DMS53 treated with DMSO at 0.1 percent for 48 hours (cell line): ENCODE results near the gene COG6.
A peak's percentile ranks its signal among the peaks of the same experiment; 100 is the strongest.

Experiments used
- DNase-seq: peaks from one replicate; lab custom pipeline; 2025; ENCODE audit not compliant: unreplicated experiment; lab: John Stamatoyannopoulos, UW

Gene COG6

DNA sequence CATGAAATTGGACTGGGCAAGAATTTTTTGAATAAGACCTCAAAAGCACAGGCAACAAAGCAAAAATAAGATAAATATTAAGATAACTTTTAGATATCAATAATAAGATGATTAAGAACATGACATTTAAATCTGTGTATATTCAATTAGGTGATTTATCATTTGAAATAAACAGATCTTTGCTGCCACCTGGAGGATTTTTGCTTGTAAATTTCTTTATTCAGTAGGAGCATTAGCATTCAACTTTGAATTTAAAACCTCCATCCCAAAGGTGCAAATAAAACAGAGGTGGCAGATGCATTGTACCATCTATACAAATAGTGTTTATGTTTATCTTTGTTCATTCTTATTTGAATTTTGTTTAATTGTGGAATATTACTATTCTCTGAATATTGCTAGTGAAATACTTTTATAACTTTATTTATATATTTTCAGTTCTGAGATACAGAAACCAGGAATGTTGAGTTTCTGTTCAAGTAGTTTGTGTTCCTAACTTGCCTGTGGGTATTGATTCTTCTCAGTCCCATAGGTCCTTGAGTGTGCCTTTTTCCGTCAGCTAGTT lies 20.9 kb downstream of the COG6 start:
- DNase-seq, result peak; percentile 41

DNA sequence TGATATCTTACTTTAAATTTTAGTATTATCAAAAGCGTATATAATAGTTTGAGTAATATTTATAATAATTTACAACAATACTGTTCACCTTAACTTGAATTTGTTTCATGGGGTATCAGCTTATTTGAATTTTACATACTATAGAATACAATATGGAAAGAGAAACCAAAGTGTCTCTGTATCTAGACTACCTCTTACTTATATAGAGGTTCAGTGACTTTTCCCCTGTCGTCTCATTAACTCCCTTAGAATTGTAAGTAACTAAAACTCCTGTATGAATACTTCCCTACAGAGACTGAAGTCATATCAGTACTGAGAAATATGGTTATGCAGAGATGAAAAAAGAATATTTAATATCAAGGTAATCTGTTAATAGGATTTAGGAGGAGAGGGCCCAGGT lies 26.8 kb downstream of the COG6 start:
- no peak for DNase-seq

DNA sequence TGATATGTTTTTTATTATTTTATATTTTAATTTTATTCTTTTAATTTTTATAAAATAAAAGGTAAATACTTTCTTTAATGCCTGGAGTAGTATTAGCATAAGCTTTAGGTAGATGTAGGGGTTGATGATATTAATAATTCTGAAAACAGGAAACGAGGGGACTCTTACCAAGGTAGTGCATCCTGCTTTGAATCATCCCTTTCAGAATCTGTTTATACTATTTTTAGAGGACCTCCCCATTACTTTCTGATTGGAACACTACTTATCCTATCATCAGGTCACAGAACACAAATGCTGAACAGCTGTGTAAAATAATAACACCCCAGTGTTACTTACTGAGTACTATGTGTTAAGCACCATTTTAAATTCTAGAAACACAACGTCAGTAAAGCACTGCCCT lies 27.3 kb downstream of the COG6 start:
- no peak for DNase-seq

DNA sequence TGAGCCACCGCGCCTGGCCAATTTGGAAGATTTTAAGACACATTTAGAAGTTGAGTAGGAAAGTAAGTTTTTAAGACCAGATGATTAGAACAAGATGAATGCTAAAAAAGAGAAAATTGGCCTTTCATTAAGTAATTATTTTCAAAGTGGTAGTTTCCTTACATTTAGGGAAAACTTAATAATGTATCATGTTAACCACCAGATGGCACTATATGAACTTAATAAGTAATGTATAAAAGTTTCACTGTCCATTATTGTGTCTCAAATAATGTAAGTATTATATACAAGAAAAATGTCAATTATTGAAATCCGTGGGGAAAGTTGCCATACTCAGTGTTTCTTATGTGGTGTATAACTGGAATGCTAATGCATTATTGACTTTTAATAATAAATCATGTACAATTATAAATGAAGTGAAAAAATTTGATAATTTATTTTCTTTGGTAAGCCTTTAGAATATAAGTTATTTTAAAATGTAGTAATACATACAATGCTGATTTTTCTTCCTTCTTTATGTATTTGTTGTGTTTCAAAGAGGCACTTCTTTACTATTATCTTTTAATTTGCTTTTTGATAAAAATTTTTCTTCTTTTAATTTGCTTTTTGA lies 29.2 kb downstream of the COG6 start:
- peak; percentile 59 for DNase-seq

DNA sequence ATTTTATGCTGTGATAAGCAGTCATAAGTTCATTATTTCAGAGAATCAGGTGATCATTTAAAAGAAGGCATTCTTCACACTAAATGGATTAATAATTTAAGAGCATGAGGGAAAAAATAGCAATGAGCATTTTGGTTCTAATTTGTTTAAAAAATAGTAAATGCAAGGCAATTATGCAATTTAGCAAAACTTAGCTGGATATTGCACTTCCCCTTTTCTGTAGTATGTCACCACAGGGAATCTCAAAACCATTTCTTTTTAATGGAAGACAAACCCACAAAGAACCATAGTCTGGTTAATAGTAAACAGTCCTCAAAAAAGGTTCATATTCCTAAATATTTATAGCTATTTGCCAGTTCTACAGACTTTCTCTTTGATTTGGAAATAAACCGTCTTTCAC lies 30.2 kb downstream of the COG6 start:
- DNase-seq, result no peak

DNA sequence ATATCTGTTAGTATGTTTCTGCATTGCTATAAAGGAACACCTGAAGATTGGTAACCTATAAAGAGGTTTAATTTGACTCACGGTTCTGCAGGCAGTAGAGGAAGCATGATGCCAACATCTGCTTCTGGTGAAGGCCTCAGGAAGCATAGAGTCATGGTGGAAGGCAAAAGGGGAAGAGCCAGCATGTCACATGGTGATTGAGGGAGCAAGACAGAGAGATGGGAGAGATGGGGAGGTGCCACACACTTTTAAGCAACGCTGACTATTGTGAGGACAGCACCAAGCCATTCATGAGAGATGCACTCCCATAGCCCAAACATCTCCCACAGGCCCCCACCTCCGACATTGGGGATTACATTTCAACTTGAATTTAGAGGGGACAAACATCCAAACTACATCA lies 32.8 kb downstream of the COG6 start:
- no peak for DNase-seq

DNA sequence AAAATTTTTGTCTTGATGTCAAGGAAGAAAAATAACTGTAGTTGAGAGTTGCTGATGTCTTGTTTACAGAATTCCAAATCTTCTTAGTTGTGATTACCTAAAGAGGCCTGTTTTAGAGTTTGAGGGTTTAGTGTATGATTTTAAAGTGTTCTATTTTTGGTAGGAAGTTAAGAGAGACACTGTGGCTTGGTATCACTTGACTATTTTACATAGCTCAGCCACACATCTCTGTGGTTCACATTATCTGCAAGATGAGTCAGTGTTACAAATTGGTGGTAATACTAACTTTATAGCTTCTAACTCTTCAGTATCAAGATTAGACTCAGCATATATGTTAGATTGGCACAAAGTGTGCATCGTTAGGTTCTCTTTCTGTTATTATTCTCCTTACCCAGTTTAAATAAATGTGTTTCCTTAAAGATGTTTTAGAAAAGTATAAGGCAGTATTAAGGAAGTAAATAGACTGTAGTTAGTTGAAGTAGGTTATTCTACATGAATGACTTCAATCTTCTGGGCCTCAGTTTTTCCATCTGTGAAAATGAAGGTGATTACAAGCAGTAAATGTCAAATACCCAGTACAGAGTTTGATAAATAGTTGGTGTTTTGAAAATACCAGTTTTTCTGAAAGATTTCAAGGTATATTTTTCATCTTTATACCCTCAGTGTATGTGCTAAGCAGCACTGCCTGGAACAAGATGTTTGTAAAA lies 33.4 kb downstream of the COG6 start:
- DNase-seq, result no peak

DNA sequence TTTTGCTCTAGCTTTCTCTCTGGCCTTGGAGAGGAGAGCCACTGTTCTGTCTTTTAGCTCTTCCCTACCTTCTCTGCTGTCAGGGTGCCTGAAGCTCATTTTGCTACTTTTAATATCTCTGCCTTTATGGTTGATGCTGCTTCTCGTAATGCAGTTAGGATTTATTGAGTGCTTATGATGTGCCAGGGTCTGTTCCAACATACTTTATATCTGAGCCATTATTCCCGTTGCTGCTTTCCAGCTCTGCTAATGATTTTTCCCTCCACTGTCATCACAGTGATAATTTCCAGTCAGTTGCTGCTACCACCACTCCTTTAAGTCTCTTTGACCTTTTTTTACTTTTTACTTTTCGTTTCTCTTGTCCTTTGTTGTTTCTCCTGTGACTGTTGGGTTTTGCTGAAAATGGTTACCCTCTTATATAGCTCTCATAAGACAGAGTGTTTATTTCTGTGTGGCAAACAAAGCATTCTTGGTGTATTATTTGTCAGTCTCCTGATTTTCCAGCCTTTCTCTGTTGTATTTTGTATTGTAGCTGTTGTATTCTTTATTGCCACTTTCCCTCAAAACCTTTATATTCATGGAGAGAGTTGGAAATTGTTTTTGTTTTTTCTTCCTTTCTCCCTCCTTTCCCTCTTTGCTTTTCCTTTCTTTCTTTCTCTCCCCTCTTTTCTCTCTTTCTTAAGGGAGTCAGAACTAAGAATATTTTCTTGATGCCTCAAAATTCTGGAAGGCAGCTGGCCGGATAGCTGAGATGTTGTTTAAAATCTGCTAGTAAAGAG lies 37.4 kb downstream of the COG6 start:
- DNase-seq, result no peak

DNA sequence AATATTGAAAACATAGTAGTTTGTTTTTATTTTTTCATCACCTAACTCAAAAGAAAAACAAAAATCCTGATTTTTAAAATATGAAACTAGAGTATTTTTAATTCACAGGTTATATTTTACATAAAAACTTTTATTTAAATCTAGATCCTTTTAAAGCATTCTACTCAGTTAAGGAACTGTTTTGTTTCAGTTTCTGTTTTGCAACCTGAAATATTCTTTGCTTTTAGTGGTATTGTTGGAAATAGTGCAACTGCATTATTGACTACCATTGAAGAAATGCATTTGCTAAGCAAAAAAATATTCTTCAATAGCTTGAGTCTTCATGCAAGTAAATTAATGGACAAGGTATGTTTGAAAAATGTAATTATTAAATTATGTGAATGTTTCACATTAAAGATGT lies 43.8 kb downstream of the COG6 start:
- no peak for DNase-seq

DNA sequence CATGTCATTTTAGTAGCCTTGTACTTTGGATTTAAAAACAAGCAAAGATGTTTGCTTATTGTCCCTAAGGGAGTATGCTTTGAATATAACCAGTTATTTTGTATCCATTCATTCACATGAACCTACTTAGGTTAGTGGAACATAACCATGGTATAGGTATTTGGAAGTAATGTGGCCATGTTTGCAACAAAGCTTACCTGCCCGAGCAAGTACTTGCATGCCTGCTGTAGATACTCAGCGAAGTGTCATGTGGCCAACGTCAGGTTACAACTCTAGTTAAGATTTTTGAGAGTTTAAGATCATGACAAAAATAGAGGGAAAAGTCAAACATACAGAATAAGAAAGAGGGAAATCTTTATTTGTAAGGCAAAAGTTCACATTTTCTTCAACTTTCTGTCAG lies 57.2 kb downstream of the COG6 start:
- DNase-seq, result no peak

DNA sequence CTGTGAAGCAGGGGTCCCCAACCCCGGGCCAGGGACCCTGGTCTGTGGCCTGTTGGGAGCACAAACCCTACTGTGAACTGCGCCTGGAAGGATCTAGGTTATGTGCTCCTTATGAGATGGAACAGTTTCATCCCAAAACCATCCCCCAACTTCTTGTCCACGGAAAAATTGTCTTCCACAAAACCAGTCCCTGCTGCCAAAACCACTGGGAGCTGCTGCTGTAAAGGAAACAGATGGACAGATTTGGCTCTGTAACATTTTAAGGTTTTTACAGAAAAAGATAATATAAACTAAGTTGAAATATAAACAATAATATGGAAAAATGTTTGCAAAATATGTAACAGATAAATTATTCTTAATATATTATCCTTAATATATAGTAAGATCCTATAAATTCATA lies 73.7 kb downstream of the COG6 start:
- no peak for DNase-seq

DNA sequence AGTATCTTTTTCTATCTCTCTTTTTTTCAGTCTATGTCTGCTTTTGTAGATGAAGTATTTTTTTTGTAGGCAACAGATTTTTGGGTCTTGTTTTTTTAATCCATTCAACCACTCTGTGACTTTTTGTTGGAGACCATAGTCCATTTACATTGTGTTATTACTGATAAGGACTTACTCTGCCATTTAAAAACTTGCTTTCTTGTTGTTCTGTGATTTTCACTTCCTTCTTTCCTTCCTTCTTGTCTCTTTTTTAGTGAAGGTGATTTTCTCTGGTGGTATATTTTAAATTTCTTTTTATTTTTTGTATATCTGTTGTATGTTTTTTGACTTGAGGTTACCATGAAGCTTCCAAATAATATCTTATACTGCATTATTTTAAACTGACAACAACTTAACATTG lies 79.5 kb downstream of the COG6 start:
- DNase-seq, result no peak

DNA sequence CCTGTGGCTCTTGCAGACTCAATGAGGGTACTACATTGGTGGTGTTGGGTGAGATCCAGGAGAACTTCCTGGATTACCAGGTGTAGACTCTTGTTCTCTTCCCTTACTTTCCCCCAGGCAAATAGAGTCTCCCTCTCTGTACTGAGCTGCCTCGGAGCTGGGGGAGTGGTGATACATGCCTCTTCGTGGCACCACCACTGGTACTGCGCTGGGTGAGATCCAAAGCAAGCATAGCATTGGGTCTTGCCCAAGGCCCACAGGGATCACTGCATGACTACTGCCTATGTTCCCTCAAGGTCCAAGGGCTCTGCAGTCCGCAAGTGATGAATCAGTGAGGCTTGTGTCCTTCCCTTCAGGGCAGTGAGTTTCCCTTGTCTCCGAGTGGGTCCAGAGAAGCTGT lies 81.6 kb downstream of the COG6 start:
- DNase-seq, result no peak

DNA sequence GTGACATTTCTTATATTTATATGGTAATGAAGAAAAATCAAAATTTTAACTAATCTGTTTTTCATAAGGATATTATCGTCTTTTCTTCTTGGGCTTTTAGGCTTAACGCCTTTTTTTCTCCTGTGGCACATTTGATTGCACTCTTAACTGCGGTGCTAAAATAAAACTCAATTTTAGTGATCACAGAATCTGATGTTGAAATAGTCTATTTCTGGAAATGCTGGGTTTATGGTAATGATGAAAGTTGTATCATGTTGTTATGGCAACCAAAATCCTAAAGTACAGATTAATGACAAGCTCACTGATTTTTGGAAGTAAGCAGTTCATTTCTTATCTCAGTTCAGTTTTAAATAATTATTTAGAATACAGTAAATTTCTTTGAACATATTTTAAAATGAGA lies 85.3 kb downstream of the COG6 start:
- DNase-seq, result no peak

DNA sequence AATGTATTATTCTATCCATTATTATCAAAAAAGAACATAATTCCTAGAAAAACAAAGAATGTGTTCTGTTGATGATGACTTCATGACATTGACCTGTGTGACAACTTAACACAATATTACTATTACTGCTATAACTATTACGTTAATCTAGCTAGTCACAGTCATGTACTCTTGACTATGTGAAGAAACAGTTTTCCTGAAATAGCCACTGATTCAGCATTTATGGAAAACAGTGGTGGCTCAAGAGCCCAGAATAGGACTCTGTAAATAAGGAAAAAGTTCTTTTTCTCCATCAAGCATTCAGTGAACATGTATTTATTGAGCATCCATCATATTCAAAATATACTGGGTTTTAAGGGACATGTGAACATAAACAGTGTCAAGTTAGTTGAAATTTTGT lies 93.5 kb downstream of the COG6 start:
- no peak for DNase-seq

DNA sequence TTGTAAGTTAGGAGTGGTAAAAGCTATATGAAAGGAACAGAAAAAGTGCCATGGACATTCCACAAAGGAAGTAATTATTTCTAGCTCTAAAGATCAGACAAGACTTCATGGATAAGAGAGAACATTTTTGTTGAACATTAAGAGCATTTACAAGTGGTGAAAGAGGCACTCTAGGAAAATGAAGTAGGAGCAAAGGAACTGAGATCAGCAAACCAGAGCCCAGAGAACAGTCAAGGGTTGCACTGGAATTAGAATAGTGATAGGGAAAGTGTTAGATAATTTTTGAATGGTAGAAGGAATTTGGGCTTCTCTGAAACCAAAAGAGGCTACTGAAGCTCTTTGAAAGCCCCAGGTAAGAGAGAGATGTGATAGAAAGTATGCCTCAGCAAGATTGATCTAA lies 94.1 kb downstream of the COG6 start:
- DNase-seq, result no peak

DNA sequence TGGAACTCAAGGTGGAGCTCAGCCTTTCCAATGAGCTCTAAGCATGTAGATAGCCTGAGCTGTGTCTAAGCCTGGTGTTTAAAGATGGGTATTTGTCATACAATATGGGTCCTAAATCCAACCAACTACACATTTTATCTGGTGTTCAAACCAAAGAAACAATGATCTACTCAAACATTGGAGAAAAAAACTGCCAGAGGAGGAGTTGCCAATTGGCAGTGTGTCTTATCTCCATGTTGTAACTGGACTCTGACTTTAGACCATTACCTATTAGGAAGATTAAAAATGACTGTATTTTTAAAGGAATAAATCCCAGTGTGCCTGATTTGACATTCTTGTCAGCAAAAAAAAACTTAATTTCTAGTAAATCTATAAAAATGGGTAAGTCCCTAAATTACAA lies 96.3 kb downstream of the COG6 start:
- DNase-seq, result no peak

DNA sequence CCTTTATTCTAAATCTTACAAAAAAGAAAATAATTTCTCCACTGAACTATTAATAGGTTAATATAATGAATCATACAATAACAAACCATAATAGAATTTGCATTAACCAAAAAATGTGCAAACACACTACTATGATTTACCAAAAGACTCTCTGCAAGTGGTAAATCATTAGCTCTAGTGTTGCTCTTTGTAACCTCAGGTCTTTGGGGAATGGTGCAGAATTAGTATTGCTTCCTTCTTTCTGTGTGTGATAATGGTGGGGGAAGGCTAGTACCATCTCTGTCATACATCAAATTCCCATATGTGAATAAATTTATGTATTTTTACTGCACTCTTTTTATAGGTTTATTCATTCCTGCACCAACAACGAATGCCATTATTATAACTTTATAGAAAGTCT lies 105.1 kb downstream of the COG6 start:
- no peak for DNase-seq

DNA sequence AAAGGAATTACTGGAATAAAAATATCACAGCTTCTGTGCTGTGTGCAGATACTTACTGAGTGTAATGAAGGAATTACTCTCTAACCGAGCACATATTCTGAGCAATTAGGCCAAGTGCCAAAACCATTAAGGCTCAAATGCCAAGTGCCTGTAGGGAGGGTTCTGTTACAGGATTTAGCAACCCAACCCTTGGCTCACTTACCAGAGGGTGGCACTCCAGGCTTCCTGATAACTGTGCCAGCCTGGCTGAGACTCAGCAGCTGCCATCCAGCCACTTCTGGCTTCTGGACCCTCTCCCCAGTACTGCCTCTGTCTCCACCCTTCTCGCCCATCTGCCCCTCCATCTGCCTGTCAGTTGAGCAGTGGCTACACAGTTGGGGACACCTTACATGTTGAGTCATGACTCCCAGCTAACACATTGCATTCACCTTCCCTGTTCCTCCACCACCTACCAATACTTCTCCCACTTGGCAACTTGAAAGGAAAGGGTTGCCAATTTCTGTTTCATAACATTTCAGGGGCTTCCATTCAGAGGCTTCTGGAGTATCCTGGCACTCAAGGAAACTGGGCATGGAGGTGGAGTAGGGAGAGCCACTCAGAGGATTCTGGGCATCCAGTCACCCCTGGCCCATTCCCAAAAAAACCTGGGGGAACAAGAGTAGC lies 110.5 kb downstream of the COG6 start:
- DNase-seq, result no peak

DNA sequence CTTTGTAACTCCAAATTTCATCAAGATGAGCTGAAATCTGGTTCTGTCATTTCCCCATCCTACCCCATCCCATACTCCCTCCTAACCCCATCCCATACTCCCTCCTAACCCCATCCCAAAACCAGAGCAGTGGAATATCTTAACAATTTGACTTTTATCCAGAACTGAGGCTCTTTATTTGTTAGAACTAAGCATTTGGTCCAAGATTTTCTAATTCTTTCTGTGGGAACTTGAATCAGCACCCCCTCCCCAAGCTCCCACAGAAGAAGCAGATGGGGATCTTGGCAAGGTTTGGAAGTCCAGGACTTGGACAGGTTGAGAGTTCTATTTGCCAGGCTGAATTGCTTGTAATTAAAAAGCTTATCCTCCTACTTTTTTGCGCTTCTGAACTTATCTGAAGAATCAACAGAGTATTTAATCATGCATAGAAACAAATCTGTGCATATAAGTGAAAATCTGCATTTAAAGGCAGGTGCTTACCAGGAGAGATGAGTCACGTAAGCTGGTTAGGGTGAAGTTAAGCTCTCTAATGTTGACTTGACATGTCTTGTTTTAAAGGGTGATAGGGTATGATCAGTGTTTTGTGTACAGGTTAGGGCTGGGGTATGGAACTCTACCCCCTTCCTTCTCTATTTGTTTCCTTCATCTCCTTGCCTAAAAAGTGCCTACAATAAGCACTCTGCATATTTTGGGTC lies 111.1 kb downstream of the COG6 start:
- no peak for DNase-seq
